HEK293 (cell line): ENCODE measurements around the gene ARID1A.

Experiments used
- CTCF ChIA-PET: fragments of 350-600 bp; formaldehyde crosslinking; extraction: SDS; loops from one replicate; lab custom pipeline; 2021; ENCODE audit warnings: antibody characterized with exemption; lab: Yijun Ruan, JAX
- POLR2A ChIA-PET: fragments of 300-600 bp; formaldehyde crosslinking; extraction: SDS; loops from one replicate; lab custom pipeline; 2020; ENCODE audit warnings: antibody characterized with exemption, inconsistent platforms; lab: Yijun Ruan, JAX
- H3K27ac ChIP-seq: fragments of 200-500 bp; sonication (Bioruptor generic); 2 replicates; pipeline ENCODE4 v1.5.1; 2014; ENCODE audit warnings: low read depth, low read length, control low read depth, inconsistent platforms; ENCODE audit errors: extremely low read depth
- H3K36me3 ChIP-seq, 2 experiments: fragments of 200-500 bp in 1 of 2; sonication (Bioruptor generic) in 1 of 2; 1 replicate in 1 of 2; 2 replicates in 1 of 2; pipeline ENCODE4 v1.5.1; 2014 to 2017; ENCODE audit warnings: inconsistent platforms in 2 of 2, low read length in 2 of 2; ENCODE audit not compliant: control insufficient read depth in 2 of 2, insufficient read depth in 1 of 2
- H3K4me1 ChIP-seq: fragments of 200-500 bp; sonication (Bioruptor generic); 2 replicates; pipeline ENCODE4 v1.5.1; 2014; ENCODE audit warnings: mild to moderate bottlenecking, low read length, inconsistent platforms; ENCODE audit not compliant: control insufficient read depth, insufficient read depth
- H3K4me3 ChIP-seq: 2 replicates; pipeline ENCODE4 v1.5.1; 2011; ENCODE audit warnings: low read depth, mild to moderate bottlenecking, control low read depth, low read length, moderate library complexity
- H3K9me3 ChIP-seq: fragments of 200-500 bp; sonication (Bioruptor generic); 2 replicates; pipeline ENCODE4 v1.5.1; 2014; ENCODE audit warnings: low read depth, low read length, inconsistent platforms; ENCODE audit not compliant: control insufficient read depth, insufficient read depth
- ATF2 ChIP-seq: fragments of 450-650 bp; formaldehyde crosslinking; IDR thresholded peaks from 2 replicates; pipeline ENCODE4 v1.5.1; 2016; ENCODE audit warnings: missing biosample characterization, missing genetic modification characterization, low read depth
- BCL11A ChIP-seq: fragments of 450-650 bp; formaldehyde crosslinking; IDR thresholded peaks from 2 replicates; pipeline ENCODE4 v1.5.1; 2016; ENCODE audit warnings: low read depth, missing biosample characterization, missing genetic modification characterization
- SETDB1 ChIP-seq: IDR thresholded peaks from one replicate; pipeline ENCODE4 v1.6.1; 2017; ENCODE audit warnings: mild to moderate bottlenecking, low read length, moderate library complexity, mixed read lengths; ENCODE audit not compliant: insufficient read length
- SP2 ChIP-seq: fragments of 450-650 bp; formaldehyde crosslinking; IDR thresholded peaks from 2 replicates; pipeline ENCODE4 v1.5.1; 2016; ENCODE audit warnings: missing biosample characterization, missing genetic modification characterization
- YY2 ChIP-seq: fragments of 450-650 bp; formaldehyde crosslinking; IDR thresholded peaks from 2 replicates; pipeline ENCODE4 v1.5.1; 2016; ENCODE audit warnings: missing biosample characterization, missing genetic modification characterization
- ZBTB1 ChIP-seq: fragments of 450-650 bp; formaldehyde crosslinking; IDR thresholded peaks from 2 replicates; pipeline ENCODE4 v1.5.1; 2016; ENCODE audit warnings: missing biosample characterization, missing genetic modification characterization
- ZNF148 ChIP-seq: fragments of 450-650 bp; formaldehyde crosslinking; IDR thresholded peaks from 2 replicates; pipeline ENCODE4 v1.5.0; 2017; ENCODE audit warnings: missing biosample characterization, missing genetic modification characterization, borderline replicate concordance
- ZNF16 ChIP-seq: fragments of 450-650 bp; formaldehyde crosslinking; IDR thresholded peaks from 2 replicates; pipeline ENCODE4 v1.5.1; 2016; ENCODE audit warnings: low read depth, missing biosample characterization, missing genetic modification characterization
- ZNF169 ChIP-seq: fragments of 450-650 bp; formaldehyde crosslinking; IDR thresholded peaks from 2 replicates; pipeline ENCODE4 v1.5.1; 2016; ENCODE audit warnings: missing biosample characterization, missing genetic modification characterization
- ZNF174 ChIP-seq: fragments of 450-650 bp; formaldehyde crosslinking; IDR thresholded peaks from 2 replicates; pipeline ENCODE4 v1.5.0; 2017; ENCODE audit warnings: missing biosample characterization, mild to moderate bottlenecking, missing genetic modification characterization
- ZNF184 ChIP-seq: fragments of 450-650 bp; IDR thresholded peaks from 2 replicates; pipeline ENCODE4 v1.5.1; 2018; ENCODE audit warnings: missing biosample characterization, mild to moderate bottlenecking, missing genetic modification characterization
- ZNF211 ChIP-seq: fragments of 450-650 bp; formaldehyde crosslinking; IDR thresholded peaks from 2 replicates; pipeline ENCODE4 v1.5.1; 2016; ENCODE audit warnings: low read depth, missing biosample characterization, missing genetic modification characterization
- ZNF274 ChIP-seq, 2 experiments: fragments of 200-500 bp in 1 of 2; fragments of 450-650 bp in 1 of 2; sonication (Bioruptor generic) in 1 of 2; formaldehyde crosslinking in 1 of 2; IDR thresholded peaks; 2 replicates each; pipeline versions ENCODE4 v1.5.1 to v1.6.1; 2014 to 2016; ENCODE audit warnings: borderline replicate concordance in 1 of 2, inconsistent platforms in 1 of 2, low read length in 1 of 2, missing biosample characterization in 1 of 2, missing genetic modification characterization in 1 of 2
- ZNF311 ChIP-seq: fragments of 450-650 bp; formaldehyde crosslinking; IDR thresholded peaks from 2 replicates; pipeline ENCODE4 v1.5.1; 2017; ENCODE audit warnings: missing biosample characterization, missing genetic modification characterization, borderline replicate concordance
- ZNF324 ChIP-seq: fragments of 450-650 bp; formaldehyde crosslinking; IDR thresholded peaks from 2 replicates; pipeline ENCODE4 v1.5.1; 2016; ENCODE audit warnings: missing biosample characterization, missing genetic modification characterization
- ZNF394 ChIP-seq: fragments of 450-650 bp; formaldehyde crosslinking; IDR thresholded peaks from 2 replicates; pipeline ENCODE4 v1.5.1; 2016; ENCODE audit warnings: missing biosample characterization, missing genetic modification characterization, mild to moderate bottlenecking, moderate library complexity, borderline replicate concordance
- ZNF426 ChIP-seq: fragments of 450-650 bp; formaldehyde crosslinking; IDR thresholded peaks from 2 replicates; pipeline ENCODE4 v1.5.1; 2017; ENCODE audit warnings: missing biosample characterization, missing genetic modification characterization, mild to moderate bottlenecking, inconsistent platforms, moderate library complexity
- ZNF514 ChIP-seq: fragments of 450-650 bp; formaldehyde crosslinking; IDR thresholded peaks from 2 replicates; pipeline ENCODE4 v1.5.1; 2016; ENCODE audit warnings: missing biosample characterization, missing genetic modification characterization
- ZNF544 ChIP-seq: fragments of 450-650 bp; formaldehyde crosslinking; IDR thresholded peaks from 2 replicates; pipeline ENCODE4 v1.5.0; 2017; ENCODE audit warnings: missing biosample characterization, missing genetic modification characterization
- ZNF596 ChIP-seq: fragments of 450-650 bp; IDR thresholded peaks from 2 replicates; pipeline ENCODE4 v1.5.0; 2018; ENCODE audit warnings: missing biosample characterization, mild to moderate bottlenecking, missing genetic modification characterization, moderate library complexity
- ZNF768 ChIP-seq: fragments of 450-650 bp; formaldehyde crosslinking; IDR thresholded peaks from 2 replicates; pipeline ENCODE4 v1.5.1; 2018; ENCODE audit warnings: missing biosample characterization, mild to moderate bottlenecking, missing genetic modification characterization
- ZNF776 ChIP-seq: fragments of 450-650 bp; formaldehyde crosslinking; IDR thresholded peaks from 2 replicates; pipeline ENCODE4 v1.5.0; 2017; ENCODE audit warnings: missing biosample characterization, missing genetic modification characterization, borderline replicate concordance
- ZXDB ChIP-seq: fragments of 450-650 bp; formaldehyde crosslinking; IDR thresholded peaks from 2 replicates; pipeline ENCODE4 v1.5.1; 2016; ENCODE audit warnings: missing biosample characterization, missing genetic modification characterization
- TF ChIP-seq, protein P1 (sequence below): fragments of 450-650 bp; formaldehyde crosslinking; IDR thresholded peaks from 2 replicates; pipeline ENCODE4 v1.5.1; 2016; ENCODE audit warnings: missing biosample characterization, missing genetic modification characterization, low read depth
- TF ChIP-seq, protein P2 (sequence below): fragments of 450-650 bp; formaldehyde crosslinking; IDR thresholded peaks from 2 replicates; pipeline ENCODE4 v1.5.1; 2017; ENCODE audit warnings: missing biosample characterization, missing genetic modification characterization

ARID1A gene

GRCh38 chr1:26695356-26696118 lies at the start of gene ARID1A:
Gene ARID1A, plus strand, starts transcription at chr1:26696015. Its CDS starts 389 bp downstream, at chr1:26696404.
- Histone ChIP-seq H3K27ac (peak within 1 kb of the TSS; percentile 92), H3K36me3 (peaks cover 0 to 3% of the 10 kb centered on the region in 2 experiments; a peak in 1 of 3 replicates), H3K4me1 (peaks cover 19% of the 10 kb centered on the region), H3K4me3 (peak within 1 kb of the TSS; percentile 72), H3K9me3 (no peaks in the 10 kb centered on the region)
- CTCF ChIA-PET = interaction anchor here (0.7 to 8.4 kb wide), 4 partner anchors 24 to 94 kb away, joined by 3 to 58 read pairs (median 18); partner anchors contain the start of gene PIGV
- POLR2A ChIA-PET = interaction anchor here (1.9 to 5.0 kb wide), 2 partner anchors 78 to 93 kb away, joined by 6 to 56 read pairs; partner anchors contain the start of gene PIGV
- TF ChIP-seq ZNF768 (tag by site-specific recombination) (no peak; the same call in 1 of the 2 replicates), ZNF184 (tag by site-specific recombination) (peak; percentile 90), SETDB1 (peak; percentile 28), ZBTB1 (0 out of 2 replicates have a peak, but pooled peaks have one; percentile 43), ZNF274 (IDR thresholded peaks at IDR 0.05; ENCODE audit: low read length) (no peak), ZNF274 (tag by site-specific recombination; IDR thresholded peaks at IDR 0.05; ENCODE audit: borderline replicate concordance) (no peak), ZNF776 (no peak), YY2 (peak; percentile 95), ZNF169 (tag by site-specific recombination) (peak; percentile 81), BCL11A (peak; percentile 47; the same call in 1 of the 2 replicates), ZNF211 (tag by site-specific recombination) (no peak), ZNF544 (no peak), ZNF596 (peak; percentile 83), ZNF514 (tag by site-specific recombination) (no peak), ZNF311 (tag by site-specific recombination) (no peak), ZXDB (tag by site-specific recombination) (peak; percentile 96), ATF2 (tag by site-specific recombination) (no peak), ZNF16 (tag by site-specific recombination) (no peak), ZNF174 (0 out of 2 replicates have a peak, but pooled peaks have one; percentile 57), SP2 (tag by site-specific recombination) (peak; percentile 52), ZNF426 (tag by site-specific recombination) (no peak), ZNF324 (tag by site-specific recombination) (peak; percentile 96), ZNF394 (tag by site-specific recombination) (peak; percentile 74), ZNF148 (tag by site-specific recombination) (no peak; the same call in 1 of the 2 replicates)
- TF ChIP-seq, protein P1, sequence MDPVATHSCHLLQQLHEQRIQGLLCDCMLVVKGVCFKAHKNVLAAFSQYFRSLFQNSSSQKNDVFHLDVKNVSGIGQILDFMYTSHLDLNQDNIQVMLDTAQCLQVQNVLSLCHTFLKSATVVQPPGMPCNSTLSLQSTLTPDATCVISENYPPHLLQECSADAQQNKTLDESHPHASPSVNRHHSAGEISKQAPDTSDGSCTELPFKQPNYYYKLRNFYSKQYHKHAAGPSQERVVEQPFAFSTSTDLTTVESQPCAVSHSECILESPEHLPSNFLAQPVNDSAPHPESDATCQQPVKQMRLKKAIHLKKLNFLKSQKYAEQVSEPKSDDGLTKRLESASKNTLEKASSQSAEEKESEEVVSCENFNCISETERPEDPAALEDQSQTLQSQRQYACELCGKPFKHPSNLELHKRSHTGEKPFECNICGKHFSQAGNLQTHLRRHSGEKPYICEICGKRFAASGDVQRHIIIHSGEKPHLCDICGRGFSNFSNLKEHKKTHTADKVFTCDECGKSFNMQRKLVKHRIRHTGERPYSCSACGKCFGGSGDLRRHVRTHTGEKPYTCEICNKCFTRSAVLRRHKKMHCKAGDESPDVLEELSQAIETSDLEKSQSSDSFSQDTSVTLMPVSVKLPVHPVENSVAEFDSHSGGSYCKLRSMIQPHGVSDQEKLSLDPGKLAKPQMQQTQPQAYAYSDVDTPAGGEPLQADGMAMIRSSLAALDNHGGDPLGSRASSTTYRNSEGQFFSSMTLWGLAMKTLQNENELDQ (tag by site-specific recombination) = no peak
- TF ChIP-seq, protein P2, sequence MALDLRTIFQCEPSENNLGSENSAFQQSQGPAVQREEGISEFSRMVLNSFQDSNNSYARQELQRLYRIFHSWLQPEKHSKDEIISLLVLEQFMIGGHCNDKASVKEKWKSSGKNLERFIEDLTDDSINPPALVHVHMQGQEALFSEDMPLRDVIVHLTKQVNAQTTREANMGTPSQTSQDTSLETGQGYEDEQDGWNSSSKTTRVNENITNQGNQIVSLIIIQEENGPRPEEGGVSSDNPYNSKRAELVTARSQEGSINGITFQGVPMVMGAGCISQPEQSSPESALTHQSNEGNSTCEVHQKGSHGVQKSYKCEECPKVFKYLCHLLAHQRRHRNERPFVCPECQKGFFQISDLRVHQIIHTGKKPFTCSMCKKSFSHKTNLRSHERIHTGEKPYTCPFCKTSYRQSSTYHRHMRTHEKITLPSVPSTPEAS = peak; percentile 81
